HCT116 (cell line): ENCODE measurements around the gene CSNK2A1. TPM values are rescaled to one million over a fixed set of nuclear protein-coding genes. Genes with fewer than 3 reads are reported as not detected.

Experiments
- ATAC-seq: fragments of 200-7000 bp; cut with Tn5 transposase; 2 replicates; pipeline ENCODE4 v1.9.1; 2020; ENCODE audit warnings: mild to moderate bottlenecking, moderate library complexity
- BruUV-seq: library from RNA; stranded (reverse); fragments of 400-500 nt; replicated peaks from 2 replicates; lab custom pipeline; 2021; lab: Mats Ljungman, UMichigan
- CTCF ChIA-PET: fragments of 300-600 bp; sonication (Branson Sonifier 250); formaldehyde crosslinking; loops from one replicate; lab custom pipeline; 2021; ENCODE audit warnings: antibody characterized with exemption; lab: Charles Lee
- POLR2A ChIA-PET: fragments of 300-600, 350-600 bp; sonication (Branson Sonifier 250); formaldehyde crosslinking; loops from one replicate; lab custom pipeline; 2021; ENCODE audit warnings: antibody characterized with exemption; lab: Charles Lee
- RAD21 ChIA-PET, 2 experiments: fragments of 300-600 bp; sonication (Branson Sonifier 250); formaldehyde crosslinking; loops; one replicate each; lab custom pipeline; 2023; ENCODE audit warnings: low total read pairs in 2 of 2; ENCODE audit not compliant: uncharacterized antibody in 2 of 2, unreplicated experiment in 2 of 2, low non-redundant PET in 1 of 2; lab: Charles Lee
- DNase-seq: peaks from one replicate; pipeline ENCODE4 v3.0.0-alpha.2; 2010; ENCODE audit warnings: low read depth, low spot score
- H2AFZ ChIP-seq: fragments of 200-600 bp; shearing (Covaris generic), sonication (generic); 2 replicates; pipeline ENCODE4 v1.6.1; 2017; ENCODE audit warnings: low read depth, mixed run types, mixed read lengths, antibody characterized with exemption, low read length; ENCODE audit not compliant: poor library complexity, severe bottlenecking
- H3K27ac ChIP-seq: 2 replicates; pipeline ENCODE4 v1.5.1; 2012; ENCODE audit warnings: low read depth, low read length
- H3K27me3 ChIP-seq: fragments of 200-600 bp; sonication (generic); 2 replicates; pipeline ENCODE4 v1.6.1; 2016; ENCODE audit warnings: mixed run types, low read length, mixed read lengths; ENCODE audit not compliant: insufficient read depth
- H3K36me3 ChIP-seq, 2 experiments: fragments of 200-500 bp in 1 of 2; fragments of 200-600 bp in 1 of 2; sonication (Bioruptor generic) in 1 of 2; sonication (generic) in 1 of 2; 2 replicates each; pipeline versions ENCODE4 v1.5.1 to v1.6.1; 2014 to 2016; ENCODE audit warnings: low read length in 2 of 2, inconsistent platforms in 1 of 2, mixed read lengths in 1 of 2, mixed run types in 1 of 2; ENCODE audit not compliant: insufficient read depth in 2 of 2, control insufficient read depth in 1 of 2
- H3K4me1 ChIP-seq, 2 experiments: fragments of 200-600 bp in 1 of 2; sonication (generic) in 1 of 2; 2 replicates each; pipeline versions ENCODE4 v1.5.1 to v1.6.1; 2012 to 2017; ENCODE audit warnings: low read length in 2 of 2, inconsistent platforms in 1 of 2, mild to moderate bottlenecking in 1 of 2, mixed read lengths in 1 of 2, mixed run types in 1 of 2, moderate library complexity in 1 of 2; ENCODE audit not compliant: insufficient read depth in 2 of 2, control insufficient read depth in 1 of 2
- H3K4me2 ChIP-seq: fragments of 200-600 bp; sonication (generic); 2 replicates; pipeline ENCODE4 v1.6.1; 2017; ENCODE audit warnings: mixed run types, low read length, mixed read lengths
- H3K4me3 ChIP-seq, 2 experiments: fragments of 200-600 bp in 1 of 2; sonication (generic) in 1 of 2; replicated peaks in 1 of 2; 2 replicates each; pipeline ENCODE4 v1.5.1; 2011 to 2016; ENCODE audit warnings: low read length in 2 of 2, control low read depth in 1 of 2, low read depth in 1 of 2, mild to moderate bottlenecking in 1 of 2, mixed read lengths in 1 of 2, mixed run types in 1 of 2
- H3K79me2 ChIP-seq: fragments of 200-600 bp; sonication (generic); 2 replicates; pipeline ENCODE4 v1.6.1; 2017; ENCODE audit warnings: mild to moderate bottlenecking, mixed run types, low read length, moderate library complexity, mixed read lengths; ENCODE audit not compliant: insufficient read depth
- H3K9ac ChIP-seq: fragments of 200-600 bp; sonication (generic); 2 replicates; pipeline ENCODE4 v1.6.1; 2016; ENCODE audit warnings: low read length, mixed read lengths
- H3K9me2 ChIP-seq: fragments of 200-600 bp; sonication (generic), shearing (Covaris generic); 2 replicates; pipeline ENCODE4 v1.6.1; 2017; ENCODE audit warnings: mixed run types, mild to moderate bottlenecking, moderate library complexity; ENCODE audit not compliant: insufficient read depth
- H3K9me3 ChIP-seq, 2 experiments: fragments of 200-500 bp in 1 of 2; fragments of 200-600 bp in 1 of 2; sonication (Bioruptor generic) in 1 of 2; sonication (generic) in 1 of 2; 2 replicates each; pipeline ENCODE4 v1.6.1; 2014 to 2017; ENCODE audit warnings: low read length in 2 of 2, mixed read lengths in 2 of 2, inconsistent platforms in 1 of 2, low read depth in 1 of 2, mild to moderate bottlenecking in 1 of 2, mixed run types in 1 of 2, moderate library complexity in 1 of 2; ENCODE audit not compliant: control insufficient read depth in 1 of 2, insufficient read depth in 1 of 2
- H4K20me1 ChIP-seq: fragments of 200-600 bp; sonication (generic), shearing (Covaris generic); 2 replicates; pipeline ENCODE4 v1.6.1; 2017; ENCODE audit warnings: mixed run types, mild to moderate bottlenecking, moderate library complexity; ENCODE audit not compliant: insufficient read depth
- ATF3 ChIP-seq: IDR thresholded peaks from 2 replicates; pipeline ENCODE4 v1.6.1; 2012
- EGR1 ChIP-seq: IDR thresholded peaks from 2 replicates; pipeline ENCODE4 v1.6.1; 2012; ENCODE audit warnings: low read depth
- ELF1 ChIP-seq: IDR thresholded peaks from 2 replicates; pipeline ENCODE4 v1.6.1; 2012; ENCODE audit warnings: low read depth, borderline replicate concordance
- EZH2phosphoT487 ChIP-seq: fragments of 200-600 bp; IDR thresholded peaks from 2 replicates; pipeline ENCODE4 v1.6.1; 2018; ENCODE audit warnings: antibody characterized with exemption, borderline replicate concordance
- FOSL1 ChIP-seq: IDR thresholded peaks from 2 replicates; pipeline ENCODE4 v1.6.1; 2012; ENCODE audit warnings: low read depth
- JUND ChIP-seq: IDR thresholded peaks from 2 replicates; pipeline ENCODE4 v1.6.1; 2012
- MAX ChIP-seq: IDR thresholded peaks from 2 replicates; pipeline ENCODE4 v1.6.1; 2012
- POLR2A ChIP-seq: IDR thresholded peaks from 2 replicates; pipeline ENCODE4 v1.7.0; 2011; ENCODE audit warnings: borderline replicate concordance; ENCODE audit not compliant: insufficient read depth, insufficient read length; ENCODE audit errors: extremely low read depth
- POLR2AphosphoS5 ChIP-seq: IDR thresholded peaks from 2 replicates; pipeline ENCODE4 v1.6.1; 2011; ENCODE audit warnings: mild to moderate bottlenecking, low read depth, low read length, moderate library complexity
- RAD21 ChIP-seq: IDR thresholded peaks from 2 replicates; pipeline ENCODE4 v1.6.1; 2012; ENCODE audit warnings: low read depth, mild to moderate bottlenecking
- REST ChIP-seq: IDR thresholded peaks from 2 replicates; pipeline ENCODE4 v1.6.1; 2012; ENCODE audit warnings: low read depth
- SP1 ChIP-seq: IDR thresholded peaks from 2 replicates; pipeline ENCODE4 v1.6.1; 2012; ENCODE audit warnings: low read depth
- SRF ChIP-seq: IDR thresholded peaks from 2 replicates; pipeline ENCODE4 v1.6.1; 2012; ENCODE audit warnings: low read depth
- ZBTB33 ChIP-seq: IDR thresholded peaks from 2 replicates; pipeline ENCODE4 v1.6.1; 2011; ENCODE audit warnings: mild to moderate bottlenecking, low read length, moderate library complexity; ENCODE audit not compliant: insufficient replicate concordance; ENCODE audit errors: extremely low read depth
- intact Hi-C: fragments of 100-400 bp; cut with micrococcal nuclease; formaldehyde crosslinking; loops from 2 replicates; pipeline ENCODE4 v1.10.0; 2022
- total RNA-seq: library from RNA; stranded (reverse); gene quantifications from one replicate; pipeline ENCODE4 v1.2.1, GENCODE V29; 2021; ENCODE audit not compliant: unreplicated experiment

CSNK2A1 gene
- total RNA-seq, 1 experiment from 2014 or later = 284 TPM

GRCh38 chr20:427849-428657, 115.5 kb downstream of the CSNK2A1 start:
- H3K4me3 ChIP-seq = no peak overlapping the region
- H3K4me1 ChIP-seq = no peaks in the 10 kb centered on the region; a peak in 1 of 4 replicates
- no peaks in the 10 kb centered on the region for H3K27me3 ChIP-seq
- H3K79me2 ChIP-seq = no peaks in the 10 kb centered on the region
- peaks cover 2 to 16% of the 10 kb centered on the region in 2 experiments for H3K36me3 ChIP-seq
- ChIA-PET POLR2A (interaction anchor here (1.0 kb wide), 1 partner anchor 20 kb away, joined by 3 read pairs; the partner anchor contains the start of gene RBCK1), CTCF (no interaction called here), RAD21 (interaction anchor here in 1 of 2 experiments (0.5 kb wide), 1 partner anchor 58 kb away, joined by 3 read pairs; no protein-coding TSS in a partner anchor)
- no peak overlapping the region for H3K4me2 ChIP-seq
- TF ChIP-seq JUND = 0 out of 2 replicates have a peak, but pooled peaks have one; percentile 8
- no peak for TF ChIP-seq FOSL1
- TF ChIP-seq RAD21 = no peak
- no peak for TF ChIP-seq SRF
- no peak for TF ChIP-seq ZBTB33
- no peak for TF ChIP-seq POLR2A
- no peak for TF ChIP-seq SP1
- TF ChIP-seq REST = no peak
- TF ChIP-seq MAX = no peak
- no peak for TF ChIP-seq ELF1
- TF ChIP-seq ATF3 = no peak
- no peak for TF ChIP-seq EGR1
- TF ChIP-seq EZH2phosphoT487 = no peak
- 0 out of 2 replicates have a peak, but pooled peaks have one; percentile 20 for TF ChIP-seq POLR2AphosphoS5
- H3K27ac ChIP-seq = no peak overlapping the region
- no peaks in the 10 kb centered on the region for H3K9me2 ChIP-seq
- H3K9ac ChIP-seq = no peak overlapping the region
- no peak overlapping the region for H2AFZ ChIP-seq
- H4K20me1 ChIP-seq = no peaks in the 10 kb centered on the region
- intact Hi-C loops = no loop called here
- no peak for ATAC-seq
- H3K9me3 ChIP-seq = no peaks in the 10 kb centered on the region
- no TSS peak for BruUV-seq
- DNase-seq = no peak
